ENCODE results near the gene OR56B1.

- TF ChIP-seq CTCF (IDR thresholded peaks at IDR 0.05; ENCODE audit: insufficient read depth, low read length) (no peak), POLR2AphosphoS5 (IDR thresholded peaks at IDR 0.05; ENCODE audit: low read depth) (no peak), REST (IDR thresholded peaks at IDR 0.05; ENCODE audit: insufficient replicate concordance, low read depth) (no peak), SPI1 (IDR thresholded peaks at IDR 0.05; ENCODE audit: borderline replicate concordance, low read depth) (no peak), GABPA (IDR thresholded peaks at IDR 0.05; ENCODE audit: low read depth) (no peak)
These were observed 38.0 kb upstream of the OR56B1 start for GRCh38 chr11:5698281-5698680.

Measured in HL-60 (cell line).